ENCODE results near the gene TFB1M.

Gene TFB1M

GRCh38 chr6:155306958-155307357 lies 7.3 kb downstream of the TFB1M start:
- TF ChIP-seq TAF1 (IDR thresholded peaks at IDR 0.05; ENCODE audit: borderline replicate concordance, insufficient read depth, low read length) (no peak), POLR2AphosphoS5 (IDR thresholded peaks at IDR 0.05; ENCODE audit: low read depth, low read length) (no peak), SIN3A (IDR thresholded peaks at IDR 0.05; ENCODE audit: borderline replicate concordance, insufficient read depth, low read length) (no peak), FOXP2 (optimal IDR thresholded peaks at IDR 0.05; ENCODE audit: borderline replicate concordance, extremely low read depth, extremely low read length, insufficient read depth) (no peak), REST (IDR thresholded peaks at IDR 0.05; ENCODE audit: insufficient read depth in 1 of 2, low read depth in 2 of 2, low read length in 2 of 2) (no peak)

- TF ChIP-seq REST (IDR thresholded peaks at IDR 0.05; ENCODE audit: insufficient read depth in 1 of 2, low read depth in 2 of 2, low read length in 2 of 2) (no peak), TAF1 (IDR thresholded peaks at IDR 0.05; ENCODE audit: borderline replicate concordance, insufficient read depth, low read length) (no peak), POLR2AphosphoS5 (IDR thresholded peaks at IDR 0.05; ENCODE audit: low read depth, low read length) (no peak), FOXP2 (optimal IDR thresholded peaks at IDR 0.05; ENCODE audit: borderline replicate concordance, extremely low read depth, extremely low read length, insufficient read depth) (no peak), SIN3A (IDR thresholded peaks at IDR 0.05; ENCODE audit: borderline replicate concordance, insufficient read depth, low read length) (no peak)
These were observed 10.9 kb downstream of the TFB1M start for GRCh38 chr6:155303361-155303870.

- TF ChIP-seq POLR2AphosphoS5 (IDR thresholded peaks at IDR 0.05; ENCODE audit: low read depth, low read length) (no peak), REST (IDR thresholded peaks at IDR 0.05; ENCODE audit: insufficient read depth in 1 of 2, low read depth in 2 of 2, low read length in 2 of 2) (no peak), TAF1 (IDR thresholded peaks at IDR 0.05; ENCODE audit: borderline replicate concordance, insufficient read depth, low read length) (no peak), FOXP2 (optimal IDR thresholded peaks at IDR 0.05; ENCODE audit: borderline replicate concordance, extremely low read depth, extremely low read length, insufficient read depth) (no peak), SIN3A (IDR thresholded peaks at IDR 0.05; ENCODE audit: borderline replicate concordance, insufficient read depth, low read length) (no peak)
These were observed 12.4 kb downstream of the TFB1M start for GRCh38 chr6:155301867-155302266.

- TF ChIP-seq POLR2AphosphoS5 (IDR thresholded peaks at IDR 0.05; ENCODE audit: low read depth, low read length) (no peak), TAF1 (IDR thresholded peaks at IDR 0.05; ENCODE audit: borderline replicate concordance, insufficient read depth, low read length) (no peak), FOXP2 (optimal IDR thresholded peaks at IDR 0.05; ENCODE audit: borderline replicate concordance, extremely low read depth, extremely low read length, insufficient read depth) (no peak)
These were observed 16.6 kb downstream of the TFB1M start for GRCh38 chr6:155297669-155298068.

GRCh38 chr6:155292711-155293110 lies 21.6 kb downstream of the TFB1M start:
- TF ChIP-seq TAF1 (IDR thresholded peaks at IDR 0.05; ENCODE audit: borderline replicate concordance, insufficient read depth, low read length) (no peak), REST (IDR thresholded peaks at IDR 0.05; ENCODE audit: insufficient read depth in 1 of 2, low read depth in 2 of 2, low read length in 2 of 2) (no peak), POLR2AphosphoS5 (IDR thresholded peaks at IDR 0.05; ENCODE audit: low read depth, low read length) (no peak), FOXP2 (optimal IDR thresholded peaks at IDR 0.05; ENCODE audit: borderline replicate concordance, extremely low read depth, extremely low read length, insufficient read depth) (no peak), SIN3A (IDR thresholded peaks at IDR 0.05; ENCODE audit: borderline replicate concordance, insufficient read depth, low read length) (no peak)
